Chondrocyte (in vitro differentiated cells): ENCODE results near the gene RARA. TPM values are rescaled to one million over a fixed set of nuclear protein-coding genes. Genes with fewer than 3 reads are reported as not detected.

Source experiments
- DNase-seq: peaks from one replicate; pipeline ENCODE4 v3.0.0; 2021; ENCODE audit warnings: mixed read lengths, low spot score
- H3K27ac Mint-ChIP-seq: one replicate; pipeline ENCODE4 v1.8.0; 2021; ENCODE audit warnings: mild to moderate bottlenecking, moderate library complexity, mixed read lengths; ENCODE audit not compliant: unreplicated experiment
- H3K27me3 Mint-ChIP-seq: 2 replicates; pipeline ENCODE4 v1.8.0; 2021; ENCODE audit warnings: low read depth, mixed read lengths
- H3K36me3 Mint-ChIP-seq: 2 replicates; pipeline ENCODE4 v1.8.0; 2021; ENCODE audit warnings: low read depth, mixed read lengths
- H3K4me1 Mint-ChIP-seq: 2 replicates; pipeline ENCODE4 v1.8.0; 2021; ENCODE audit warnings: low read depth, mild to moderate bottlenecking, mixed read lengths
- H3K4me3 Mint-ChIP-seq: one replicate; pipeline ENCODE4 v1.8.0; 2021; ENCODE audit warnings: mild to moderate bottlenecking, moderate library complexity, mixed read lengths; ENCODE audit not compliant: unreplicated experiment
- H3K9me3 Mint-ChIP-seq: 2 replicates; pipeline ENCODE4 v1.8.0; 2021; ENCODE audit warnings: low read depth, mixed read lengths
- CTCF ChIP-seq: fragments of 200-600 bp; sonication (generic); IDR thresholded peaks from 2 replicates; pipeline ENCODE4 v1.5.0; 2021; ENCODE audit warnings: antibody characterized with exemption, mild to moderate bottlenecking, moderate library complexity
- total RNA-seq: library from RNA; stranded (reverse); gene quantifications from 3 replicates; pipeline ENCODE4 v1.2.1, GENCODE V29; 2021

Gene RARA
- total RNA-seq, 1 donor from 2014 or later: 59.2 TPM

GRCh38 chr17:40340327-40340726 is 31.3 kb downstream of the RARA start:
- DNase-seq: no peak
- Mint-ChIP-seq H3K9me3 (no peaks in the 10 kb centered on the region), H3K36me3 (peaks cover 2% of the 10 kb centered on the region), H3K4me1 (peaks cover 53% of the 10 kb centered on the region), H3K27me3 (no peaks in the 10 kb centered on the region), H3K27ac (no peak overlapping the region), H3K4me3 (no peak overlapping the region)
- no peak for TF ChIP-seq CTCF

- peaks cover 2% of the 10 kb centered on the region for H3K36me3 Mint-ChIP-seq
These were observed 32.2 kb downstream of the RARA start for GRCh38 chr17:40340880-40341807.

GRCh38 chr17:40341808-40342503 is 33.0 kb downstream of the RARA start:
- DNase-seq: no peak
- H3K36me3 Mint-ChIP-seq: peaks cover 2% of the 10 kb centered on the region
- no peaks in the 10 kb centered on the region for H3K27me3 Mint-ChIP-seq
- H3K4me3 Mint-ChIP-seq: peak overlapping the region; percentile 84
- H3K27ac Mint-ChIP-seq: peak overlapping the region; percentile 84
- H3K4me1 Mint-ChIP-seq: peaks cover 64% of the 10 kb centered on the region
- no peak for TF ChIP-seq CTCF
- H3K9me3 Mint-ChIP-seq: no peaks in the 10 kb centered on the region

More at GRCh38 chr17:40340880-40341807, 32.2 kb downstream of the RARA start:
- H3K27me3 Mint-ChIP-seq: no peaks in the 10 kb centered on the region
- no peak for DNase-seq
- H3K27ac Mint-ChIP-seq: peak overlapping the region; percentile 94
- no peaks in the 10 kb centered on the region for H3K9me3 Mint-ChIP-seq
- H3K4me1 Mint-ChIP-seq: peaks cover 56% of the 10 kb centered on the region
- peak; percentile 51 for TF ChIP-seq CTCF
- peak overlapping the region; percentile 84 for H3K4me3 Mint-ChIP-seq

GRCh38 chr17:40342504-40343218 is 33.7 kb downstream of the RARA start:
- TF ChIP-seq CTCF: peak; percentile 21
- DNase-seq: no peak
- Mint-ChIP-seq H3K4me3 (peak overlapping the region; percentile 84), H3K27me3 (no peaks in the 10 kb centered on the region), H3K27ac (peak overlapping the region; percentile 84), H3K9me3 (no peaks in the 10 kb centered on the region), H3K36me3 (peaks cover 2% of the 10 kb centered on the region), H3K4me1 (peaks cover 71% of the 10 kb centered on the region)
